Activated T-cell treated with anti-CD3 and anti-CD28 coated beads for 24 hours (primary cell): ENCODE results near the gene ERMP1.

Experiments
- DNase-seq: peaks from one replicate; pipeline ENCODE4 v3.0.0-alpha.2; 2020; ENCODE audit warnings: low read depth

The ERMP1 gene

GRCh38 chr9:5852987-5853386 is 20.1 kb upstream of the ERMP1 start:
- no peak for DNase-seq

DNA sequence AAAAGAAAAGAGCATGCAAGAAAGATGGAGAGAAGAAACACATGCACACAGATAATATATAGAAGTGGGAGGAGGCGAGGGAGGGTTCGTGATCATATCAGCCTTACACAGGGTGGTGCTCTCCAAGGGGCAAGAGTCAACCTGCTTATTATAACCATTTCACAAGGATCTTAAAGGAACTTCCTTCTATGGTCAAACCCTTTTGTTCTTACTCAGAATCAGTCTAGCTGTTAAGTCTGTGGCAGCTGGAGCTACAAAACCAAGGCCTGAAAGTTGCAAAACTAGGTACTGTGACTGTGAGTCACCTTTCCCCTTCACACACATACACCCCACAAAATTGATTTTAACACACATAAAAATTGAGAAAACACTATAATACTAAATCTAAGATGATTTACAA is 18.5 kb upstream of the ERMP1 start:
- DNase-seq = peak; percentile 42

GRCh38 chr9:5850724-5851122 is 17.8 kb upstream of the ERMP1 start:
- no peak for DNase-seq

- DNase-seq = no peak
Observed at GRCh38 chr9:5848372-5848882, 15.5 kb upstream of the ERMP1 start.

DNA sequence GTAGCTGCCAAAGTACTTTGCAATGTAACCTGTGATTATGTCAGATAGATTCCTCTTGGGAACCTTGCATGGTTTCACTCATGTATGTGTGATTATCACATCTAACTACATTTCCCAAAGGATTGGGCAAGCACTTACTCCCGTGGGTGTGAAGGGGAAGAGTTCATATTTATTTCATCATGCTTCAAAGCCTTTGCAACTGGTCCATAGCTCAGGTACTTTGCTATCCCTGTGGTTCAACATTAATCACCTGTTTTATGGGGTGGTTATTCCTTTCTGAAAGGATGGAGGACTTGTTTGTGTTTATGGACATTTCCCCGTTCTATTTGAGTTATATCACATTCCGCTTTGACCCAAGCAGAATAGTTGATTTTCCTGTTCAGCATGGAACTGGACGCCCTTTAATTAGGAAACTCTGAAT is 13.6 kb upstream of the ERMP1 start:
- no peak for DNase-seq

GRCh38 chr9:5846096-5846495 is 13.2 kb upstream of the ERMP1 start:
- DNase-seq = no peak

DNA sequence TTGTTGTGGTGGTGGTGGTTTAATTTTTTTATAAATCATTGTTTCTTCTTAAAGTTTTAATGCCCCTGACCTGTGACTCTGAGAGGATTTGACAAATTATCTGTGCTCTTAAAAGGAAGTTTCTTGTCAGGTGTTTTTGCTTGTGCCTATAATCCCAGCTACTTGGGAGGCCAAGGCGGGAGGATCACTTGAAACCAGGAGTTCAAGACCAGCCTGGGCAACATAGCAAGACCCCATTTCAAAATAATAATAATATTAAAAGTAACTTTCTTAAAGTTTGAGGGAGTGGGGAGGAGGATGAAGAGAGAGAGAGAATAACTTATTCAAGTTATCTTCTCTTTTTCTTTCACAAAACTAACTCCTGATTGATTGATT is 12.2 kb upstream of the ERMP1 start:
- no peak for DNase-seq

DNA sequence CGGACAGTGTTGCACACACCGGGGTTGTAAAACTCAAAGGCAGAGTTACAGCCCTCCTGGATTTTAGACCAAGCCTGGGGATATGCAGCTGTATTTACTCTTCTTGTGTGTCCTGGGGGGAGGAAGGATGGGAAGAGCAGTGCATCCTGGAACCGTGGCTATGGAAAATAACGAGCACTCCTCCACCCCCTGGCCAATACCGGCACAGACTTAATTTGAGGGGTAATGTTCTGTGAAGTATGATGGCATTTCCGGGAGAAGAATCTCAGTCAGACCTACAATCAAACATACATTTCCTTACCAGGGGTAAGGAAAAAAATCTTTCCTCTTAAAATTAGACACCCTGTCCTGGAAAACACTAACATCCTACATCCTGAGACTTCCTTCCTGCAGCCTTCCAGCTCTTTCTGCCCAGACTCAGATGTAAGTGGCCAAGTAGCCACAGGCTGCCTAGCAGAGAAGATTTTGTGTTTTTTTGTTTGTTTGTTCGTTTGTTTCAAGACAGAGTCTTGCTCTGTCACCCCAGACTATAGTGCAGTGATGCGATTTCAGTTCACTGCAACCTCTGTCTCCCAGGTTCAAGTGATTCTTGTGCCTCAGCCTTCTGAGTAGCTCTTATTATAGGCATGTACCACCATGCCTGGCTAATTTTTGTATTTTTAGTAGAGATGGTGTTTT is 11.0 kb upstream of the ERMP1 start:
- DNase-seq = no peak

GRCh38 chr9:5842929-5843793 is 10.2 kb upstream of the ERMP1 start:
- no peak for DNase-seq

GRCh38 chr9:5841771-5842573 is 9.1 kb upstream of the ERMP1 start:
- DNase-seq = peak; percentile 38

- DNase-seq = no peak
Observed at GRCh38 chr9:5840788-5841187, 7.9 kb upstream of the ERMP1 start.

- no peak for DNase-seq
Observed at GRCh38 chr9:5839572-5839902, 6.6 kb upstream of the ERMP1 start.

DNA sequence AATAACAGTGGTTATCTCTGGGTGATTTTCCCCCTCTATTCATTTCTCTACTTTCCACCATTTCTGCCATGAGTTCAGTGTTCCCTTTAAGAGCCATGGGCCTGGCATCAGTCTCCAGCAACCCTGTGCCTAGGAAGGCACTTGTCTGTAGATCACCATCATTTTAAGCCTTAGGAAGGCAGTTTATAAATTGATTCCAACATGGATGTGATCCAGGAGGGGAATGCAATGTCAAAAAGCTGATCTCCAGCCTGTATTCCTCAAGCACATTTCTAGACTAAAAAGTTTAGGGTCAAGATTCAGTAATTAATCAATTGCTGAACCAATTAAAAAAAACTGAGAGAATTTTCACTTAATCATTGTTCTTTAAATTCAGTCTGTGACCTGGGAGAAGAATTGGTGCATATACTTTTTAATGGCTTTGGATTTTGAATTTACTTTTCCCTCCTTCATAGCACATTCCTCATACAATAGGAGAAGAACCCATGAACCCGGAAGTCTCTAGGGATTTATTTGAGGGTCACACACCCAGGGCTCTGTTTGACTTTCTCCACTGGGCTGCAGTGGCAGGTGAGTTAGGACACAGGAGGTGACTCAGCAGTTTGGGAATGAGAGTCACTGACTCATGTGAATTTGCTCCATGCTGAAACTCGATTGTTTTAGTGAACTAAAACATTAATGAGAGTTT is 6.1 kb upstream of the ERMP1 start:
- DNase-seq = no peak

- DNase-seq = no peak
Observed at GRCh38 chr9:5835808-5836207, 2.9 kb upstream of the ERMP1 start.

GRCh38 chr9:5834214-5834613 is 1.3 kb upstream of the ERMP1 start:
- no peak for DNase-seq

GRCh38 chr9:5832071-5832537 is 813 bp downstream of the ERMP1 start:
- no peak for DNase-seq

DNA sequence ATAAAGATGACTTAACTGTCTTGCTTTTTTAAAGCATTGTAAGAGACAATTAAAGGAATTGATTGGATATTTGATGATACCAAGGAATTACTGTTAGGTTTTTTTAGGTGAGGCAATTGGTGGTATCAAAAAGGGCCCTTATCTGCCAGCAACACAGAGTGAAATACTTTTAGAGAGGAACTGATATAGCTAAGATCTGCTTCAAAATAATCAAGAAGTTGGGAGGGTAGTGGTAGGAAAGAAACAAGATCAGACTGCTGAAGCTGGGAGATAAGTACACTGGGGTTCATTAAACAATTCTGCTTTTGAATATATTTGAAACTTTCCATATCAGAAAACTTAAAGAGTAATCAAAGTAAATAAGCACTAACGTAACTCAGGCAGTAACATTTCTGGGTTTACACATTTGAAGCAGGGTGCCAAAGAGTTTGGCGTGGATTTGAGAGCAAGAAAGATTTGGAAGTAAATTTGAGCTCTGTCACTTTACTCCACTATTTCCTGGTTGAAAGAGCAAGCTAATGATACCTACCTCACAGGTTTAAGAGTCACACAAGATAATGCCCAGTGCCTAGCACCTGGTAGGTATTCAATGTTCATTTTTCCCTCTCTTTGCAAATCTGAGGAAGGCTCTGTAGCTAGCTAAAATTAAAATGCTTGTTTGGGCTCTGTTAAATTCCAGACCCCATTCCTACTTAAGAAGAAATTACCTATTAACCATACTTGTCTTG is 6.9 kb downstream of the ERMP1 start:
- no peak for DNase-seq

GRCh38 chr9:5825223-5825622 is 7.7 kb downstream of the ERMP1 start:
- no peak for DNase-seq

GRCh38 chr9:5820425-5820824 is 12.5 kb downstream of the ERMP1 start:
- no peak for DNase-seq

GRCh38 chr9:5819174-5819573 is 13.7 kb downstream of the ERMP1 start:
- no peak for DNase-seq

DNA sequence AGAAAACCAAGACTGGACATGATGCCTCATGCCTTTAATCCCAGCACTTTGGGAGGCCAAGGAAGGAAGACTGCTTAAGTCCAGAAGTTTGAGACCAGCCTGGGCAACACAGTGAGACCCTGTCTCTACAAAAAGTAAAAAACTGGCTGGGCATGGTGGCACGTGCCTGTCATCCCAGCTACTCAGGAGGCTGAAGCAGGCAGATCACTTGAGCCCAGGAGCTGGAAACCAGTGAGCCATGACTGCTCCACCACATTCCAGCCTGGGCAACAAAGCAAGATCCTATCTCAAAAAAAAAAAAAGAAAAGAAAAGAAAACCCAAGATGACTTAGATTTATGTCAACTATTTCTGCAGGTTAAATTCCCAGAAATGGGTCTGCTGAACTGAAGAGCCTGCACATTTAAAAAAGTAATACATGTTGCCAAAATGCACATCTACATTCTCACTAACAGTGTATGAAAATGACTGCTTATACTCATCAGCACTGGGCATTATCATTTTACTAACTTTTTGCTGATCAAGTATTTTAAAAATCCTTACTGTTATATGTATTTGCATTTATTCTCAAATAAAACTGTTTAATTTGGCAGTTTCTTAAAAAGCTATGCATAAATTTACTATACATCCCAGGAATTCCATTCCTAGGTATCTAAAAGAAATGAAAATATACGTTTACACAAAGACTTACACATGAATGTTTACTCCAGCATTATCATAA is 14.3 kb downstream of the ERMP1 start:
- DNase-seq = no peak
